ENCODE data around the gene SOX30.

DNA sequence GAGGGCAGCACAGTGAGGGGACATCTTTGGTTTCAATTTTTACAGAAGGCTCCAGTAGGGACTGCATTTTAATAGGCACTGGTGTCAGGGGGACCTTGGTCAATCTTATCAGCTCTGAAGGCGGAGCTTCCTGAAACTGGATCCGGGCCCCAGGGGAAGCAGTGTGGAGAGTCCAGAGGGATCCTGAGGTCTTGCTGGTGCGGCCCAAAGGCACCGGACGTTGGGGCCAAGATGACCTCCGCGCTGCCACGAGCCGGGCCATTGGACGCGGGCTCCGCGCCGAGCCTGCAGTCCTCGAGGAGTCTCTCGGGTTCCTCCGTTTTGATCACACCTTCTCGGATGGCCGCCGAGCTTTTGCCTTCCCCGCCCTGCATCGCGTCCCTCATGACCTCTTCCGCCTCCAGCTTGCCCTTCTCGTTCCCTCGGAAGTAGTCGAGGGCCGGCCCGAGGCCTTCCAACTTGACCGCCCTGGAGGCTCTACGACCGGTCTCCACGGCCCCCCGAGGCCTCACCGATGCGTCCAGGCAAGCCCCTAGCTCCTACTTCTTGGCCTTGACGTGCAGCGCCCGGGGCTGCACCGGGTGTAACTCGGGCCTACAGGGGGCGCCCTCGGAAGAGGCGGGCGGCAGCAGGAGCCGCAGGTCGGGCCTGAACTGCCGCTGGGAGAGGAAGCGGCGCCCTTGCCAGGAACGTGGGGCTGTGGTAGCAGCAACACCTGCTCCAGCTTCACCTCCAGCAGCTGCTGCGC, 37.9 kb upstream of the SOX30 start:
- TF ChIP-seq, protein P1, sequence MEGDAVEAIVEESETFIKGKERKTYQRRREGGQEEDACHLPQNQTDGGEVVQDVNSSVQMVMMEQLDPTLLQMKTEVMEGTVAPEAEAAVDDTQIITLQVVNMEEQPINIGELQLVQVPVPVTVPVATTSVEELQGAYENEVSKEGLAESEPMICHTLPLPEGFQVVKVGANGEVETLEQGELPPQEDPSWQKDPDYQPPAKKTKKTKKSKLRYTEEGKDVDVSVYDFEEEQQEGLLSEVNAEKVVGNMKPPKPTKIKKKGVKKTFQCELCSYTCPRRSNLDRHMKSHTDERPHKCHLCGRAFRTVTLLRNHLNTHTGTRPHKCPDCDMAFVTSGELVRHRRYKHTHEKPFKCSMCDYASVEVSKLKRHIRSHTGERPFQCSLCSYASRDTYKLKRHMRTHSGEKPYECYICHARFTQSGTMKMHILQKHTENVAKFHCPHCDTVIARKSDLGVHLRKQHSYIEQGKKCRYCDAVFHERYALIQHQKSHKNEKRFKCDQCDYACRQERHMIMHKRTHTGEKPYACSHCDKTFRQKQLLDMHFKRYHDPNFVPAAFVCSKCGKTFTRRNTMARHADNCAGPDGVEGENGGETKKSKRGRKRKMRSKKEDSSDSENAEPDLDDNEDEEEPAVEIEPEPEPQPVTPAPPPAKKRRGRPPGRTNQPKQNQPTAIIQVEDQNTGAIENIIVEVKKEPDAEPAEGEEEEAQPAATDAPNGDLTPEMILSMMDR (IDR thresholded peaks at IDR 0.05), result no peak
- no peak for TF ChIP-seq POLR2A (IDR thresholded peaks at IDR 0.05; ENCODE audit: low read length)
- TF ChIP-seq ZSCAN20 (CRISPR knock-in tag; IDR thresholded peaks at IDR 0.05), result no peak
- no peak for TF ChIP-seq CHD4 (IDR thresholded peaks at IDR 0.05; ENCODE audit: borderline replicate concordance)
- TF ChIP-seq MYC (IDR thresholded peaks at IDR 0.05; ENCODE audit: borderline replicate concordance, low read length), result no peak
- no peak for TF ChIP-seq TP53 (CRISPR knock-in tag; IDR thresholded peaks at IDR 0.05)
- TF ChIP-seq ZFP36 (IDR thresholded peaks at IDR 0.05; ENCODE audit: borderline replicate concordance, partially characterized antibody), result no peak
- TF ChIP-seq MAZ (IDR thresholded peaks at IDR 0.05; ENCODE audit: borderline replicate concordance, low read depth, low read length), result no peak
- TF ChIP-seq, protein P2, sequence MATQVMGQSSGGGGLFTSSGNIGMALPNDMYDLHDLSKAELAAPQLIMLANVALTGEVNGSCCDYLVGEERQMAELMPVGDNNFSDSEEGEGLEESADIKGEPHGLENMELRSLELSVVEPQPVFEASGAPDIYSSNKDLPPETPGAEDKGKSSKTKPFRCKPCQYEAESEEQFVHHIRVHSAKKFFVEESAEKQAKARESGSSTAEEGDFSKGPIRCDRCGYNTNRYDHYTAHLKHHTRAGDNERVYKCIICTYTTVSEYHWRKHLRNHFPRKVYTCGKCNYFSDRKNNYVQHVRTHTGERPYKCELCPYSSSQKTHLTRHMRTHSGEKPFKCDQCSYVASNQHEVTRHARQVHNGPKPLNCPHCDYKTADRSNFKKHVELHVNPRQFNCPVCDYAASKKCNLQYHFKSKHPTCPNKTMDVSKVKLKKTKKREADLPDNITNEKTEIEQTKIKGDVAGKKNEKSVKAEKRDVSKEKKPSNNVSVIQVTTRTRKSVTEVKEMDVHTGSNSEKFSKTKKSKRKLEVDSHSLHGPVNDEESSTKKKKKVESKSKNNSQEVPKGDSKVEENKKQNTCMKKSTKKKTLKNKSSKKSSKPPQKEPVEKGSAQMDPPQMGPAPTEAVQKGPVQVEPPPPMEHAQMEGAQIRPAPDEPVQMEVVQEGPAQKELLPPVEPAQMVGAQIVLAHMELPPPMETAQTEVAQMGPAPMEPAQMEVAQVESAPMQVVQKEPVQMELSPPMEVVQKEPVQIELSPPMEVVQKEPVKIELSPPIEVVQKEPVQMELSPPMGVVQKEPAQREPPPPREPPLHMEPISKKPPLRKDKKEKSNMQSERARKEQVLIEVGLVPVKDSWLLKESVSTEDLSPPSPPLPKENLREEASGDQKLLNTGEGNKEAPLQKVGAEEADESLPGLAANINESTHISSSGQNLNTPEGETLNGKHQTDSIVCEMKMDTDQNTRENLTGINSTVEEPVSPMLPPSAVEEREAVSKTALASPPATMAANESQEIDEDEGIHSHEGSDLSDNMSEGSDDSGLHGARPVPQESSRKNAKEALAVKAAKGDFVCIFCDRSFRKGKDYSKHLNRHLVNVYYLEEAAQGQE (IDR thresholded peaks at IDR 0.05), result no peak
- TF ChIP-seq EHMT2 (IDR thresholded peaks at IDR 0.05; ENCODE audit: low read depth), result no peak

All from A549 (cell line).